Esophagus squamous epithelium (tissue), 5 donors: ENCODE results near the gene PRKACA. TPM values are rescaled to one million over a fixed set of nuclear protein-coding genes. Genes with fewer than 3 reads are reported as not detected.

Source experiments
- DNase-seq: peaks from one replicate; lab custom pipeline; 2025; lab: John Stamatoyannopoulos, UW
- H3K27ac ChIP-seq, 4 donors: fragments of 200-600 bp; sonication (generic); one replicate each; pipeline ENCODE4 v1.5.1; 2016 to 2019; ENCODE audit warnings: mild to moderate bottlenecking in 1 of 4
- H3K27me3 ChIP-seq, 4 donors: fragments of 200-600 bp; sonication (generic); 1 replicate in 3 of 4; 2 replicates in 1 of 4; pipeline versions ENCODE4 v1.5.1 to v1.6.0; 2017 to 2021; ENCODE audit warnings: antibody characterized with exemption in 1 of 4
- H3K36me3 ChIP-seq, 3 donors: fragments of 200-600 bp; sonication (generic); one replicate each; pipeline ENCODE4 v1.5.1; 2016 to 2019
- H3K4me1 ChIP-seq, 3 donors: fragments of 200-600 bp; sonication (generic); one replicate each; pipeline ENCODE4 v1.5.1; 2017 to 2019
- H3K4me3 ChIP-seq, 4 donors: fragments of 200-600 bp; sonication (generic); 1 replicate in 3 of 4; 2 replicates in 1 of 4; pipeline ENCODE4 v1.5.1; 2016 to 2019; ENCODE audit warnings: mild to moderate bottlenecking in 2 of 4, moderate library complexity in 1 of 4
- H3K9me3 ChIP-seq, 3 donors: fragments of 200-600 bp; sonication (generic); one replicate each; pipeline ENCODE4 v1.5.1; 2016 to 2019
- CTCF ChIP-seq, 6 experiments: fragments of 450-650 bp in 4 of 6; fragments of 200-600 bp in 2 of 6; sonication (generic) in 2 of 6; IDR thresholded peaks; one replicate each; pipeline ENCODE4 v1.5.1; 2016 to 2019; ENCODE audit warnings: antibody characterized with exemption in 6 of 6, mild to moderate bottlenecking in 4 of 6, moderate library complexity in 4 of 6
- POLR2A ChIP-seq, 4 donors: fragments of 450-650 bp; IDR thresholded peaks; one replicate each; pipeline ENCODE4 v1.6.1; 2017; ENCODE audit warnings: antibody characterized with exemption in 4 of 4, mild to moderate bottlenecking in 4 of 4, moderate library complexity in 3 of 4
- WGBS, 2 donors: methylation state at CpG; one replicate each; pipeline ENCODE4 v1.1.5; 2018; 5-methylcytosine and 5-hydroxymethylcytosine counted together
- intact Hi-C: fragments of 100-400 bp; cut with DNase I; formaldehyde crosslinking; loops from one replicate; pipeline ENCODE4 v1.15.0; 2022
- total RNA-seq, 4 donors: library from RNA; depleted of rRNA; stranded (reverse); fragments of >200 nt; gene quantifications; one replicate each; pipeline ENCODE4 v1.1.0, GENCODE V29; 2016
- donor health status: DM: yes; HTN: yes; CAD: no.

Gene PRKACA
- total RNA-seq, 4 donors from 2014 or later = 28.6 to 42.8 (median 37.0) TPM

- Histone ChIP-seq H3K36me3 (peaks cover 4 to 52% (median 16%) of the 10 kb centered on the region in 3 donors), H3K27ac (no peak overlapping the region), H3K27me3 (no peaks in the 10 kb centered on the region), H3K4me1 (peaks cover 5 to 10% (median 6%) of the 10 kb centered on the region in 3 donors), H3K4me3 (no peak overlapping the region), H3K9me3 (peaks cover 0 to 12% (median 5%) of the 10 kb centered on the region in 3 donors)
- 93 to 98% methylated on average over 5 to 10 of the region's 11 CpGs for WGBS, 2 donors
- intact Hi-C loops = no loop called here
- no peak for DNase-seq
- TF ChIP-seq POLR2A (IDR thresholded peaks at IDR 0.05) (no peak), CTCF (IDR thresholded peaks at IDR 0.05) (no peak)
Observed at GRCh38 chr19:14096272-14096992, 21.1 kb downstream of the PRKACA start.

- TF ChIP-seq CTCF (IDR thresholded peaks at IDR 0.05) (no peak), POLR2A (IDR thresholded peaks at IDR 0.05) (no peak)
- intact Hi-C loops = no loop called here
Observed at GRCh38 chr19:14094854-14095253, 22.7 kb downstream of the PRKACA start.

GRCh38 chr19:14093117-14093823 is 24.3 kb downstream of the PRKACA start:
- no peak overlapping the region for H3K27ac ChIP-seq
- intact Hi-C loops = no loop called here
- no peak for DNase-seq
- no peak overlapping the region for H3K4me3 ChIP-seq
- 92 to 98% methylated on average over 7 to 8 of the region's 9 CpGs for WGBS, 2 donors
- H3K36me3 ChIP-seq = peaks cover 2 to 30% (median 9%) of the 10 kb centered on the region in 3 donors
- no peaks in the 10 kb centered on the region for H3K27me3 ChIP-seq
- no peak for TF ChIP-seq POLR2A (IDR thresholded peaks at IDR 0.05)
- TF ChIP-seq CTCF (IDR thresholded peaks at IDR 0.05) = no peak
- peaks cover 0 to 12% (median 5%) of the 10 kb centered on the region in 3 donors for H3K9me3 ChIP-seq
- H3K4me1 ChIP-seq = peaks cover 10 to 24% (median 11%) of the 10 kb centered on the region in 3 donors

More at GRCh38 chr19:14094854-14095253, 22.7 kb downstream of the PRKACA start:
- Histone ChIP-seq H3K27ac (no peak overlapping the region), H3K9me3 (peaks cover 0 to 12% (median 5%) of the 10 kb centered on the region in 3 donors), H3K27me3 (no peaks in the 10 kb centered on the region), H3K4me3 (no peak overlapping the region), H3K36me3 (peaks cover 0 to 36% (median 9%) of the 10 kb centered on the region in 3 donors), H3K4me1 (peaks cover 5 to 13% (median 6%) of the 10 kb centered on the region in 3 donors)
- DNase-seq = no peak
- 81 to 86% methylated on average over 7 of the region's 7 CpGs for WGBS, 2 donors

- Histone ChIP-seq H3K36me3 (peaks cover 5 to 29% (median 8%) of the 10 kb centered on the region in 3 donors), H3K4me3 (peak overlapping the region; percentile 64 to 98 (median 84)), H3K27me3 (no peaks in the 10 kb centered on the region), H3K9me3 (peaks cover 0 to 12% (median 5%) of the 10 kb centered on the region in 3 donors), H3K4me1 (peaks cover 10 to 24% (median 11%) of the 10 kb centered on the region in 3 donors), H3K27ac (peak overlapping the region; percentile 88 to 98 (median 92))
- WGBS, 2 donors = 12 to 15% methylated on average over 14 of the region's 15 CpGs
- TF ChIP-seq POLR2A (IDR thresholded peaks at IDR 0.05) (no peak), CTCF (IDR thresholded peaks at IDR 0.05) (no peak)
- DNase-seq = no peak
- intact Hi-C loops = no loop called here
Observed at GRCh38 chr19:14091813-14092462, 25.6 kb downstream of the PRKACA start.
